ENCODE measurements around the gene MAML3.
"Not testable (repeated sequence)": the region's sequence is repeated elsewhere in the genome, so short reads cannot be mapped to it uniquely, and the experiment has no call there.

MAML3 gene

GRCh38 chr4:139962130-139962684 is 191.8 kb downstream of the MAML3 start:
- no peak for DNase-seq
- no peak for ATAC-seq

- no peak for ATAC-seq
- DNase-seq = no peak
Measured at GRCh38 chr4:139961344-139961946, 192.5 kb downstream of the MAML3 start.

GRCh38 chr4:139959396-139959795 is 194.6 kb downstream of the MAML3 start:
- ATAC-seq (no peak), DNase-seq (no peak)

- no peak for ATAC-seq
- DNase-seq = no peak
Measured at GRCh38 chr4:139958739-139959098, 195.3 kb downstream of the MAML3 start.

GRCh38 chr4:139957986-139958738 is 195.8 kb downstream of the MAML3 start:
- no peak for DNase-seq
- no peak for ATAC-seq

- no peak for DNase-seq
- no peak for ATAC-seq
Measured at GRCh38 chr4:139957065-139957464, 196.9 kb downstream of the MAML3 start.

- ATAC-seq = no peak
Measured at GRCh38 chr4:139956507-139957017, 197.4 kb downstream of the MAML3 start.

GRCh38 chr4:139955600-139955999 is 198.4 kb downstream of the MAML3 start:
- DNase-seq (no peak), ATAC-seq (no peak)

More at GRCh38 chr4:139956507-139957017, 197.4 kb downstream of the MAML3 start:
- no peak for DNase-seq

GRCh38 chr4:139954512-139954911 is 199.5 kb downstream of the MAML3 start:
- ATAC-seq (no peak), DNase-seq (no peak)

GRCh38 chr4:139951021-139951420 is 203.0 kb downstream of the MAML3 start:
- ATAC-seq (peak; percentile 74), DNase-seq (peak; percentile 38)

- peak; percentile 95 for ATAC-seq
- peak; percentile 63 for DNase-seq
Measured at GRCh38 chr4:139950568-139950967, 203.4 kb downstream of the MAML3 start.

GRCh38 chr4:139944916-139945315 is 209.1 kb downstream of the MAML3 start:
- ATAC-seq, DNase-seq: not testable (repeated sequence)

GRCh38 chr4:139943277-139943676 is 210.7 kb downstream of the MAML3 start:
- DNase-seq (no peak), ATAC-seq (no peak)

GRCh38 chr4:139942241-139942640 is 211.7 kb downstream of the MAML3 start:
- no peak for DNase-seq
- ATAC-seq = no peak

GRCh38 chr4:139940600-139940999 is 213.4 kb downstream of the MAML3 start:
- DNase-seq (no peak), ATAC-seq (no peak)

- ATAC-seq (no peak), DNase-seq (no peak)
Measured at GRCh38 chr4:139938414-139938813, 215.6 kb downstream of the MAML3 start.

- ATAC-seq (no peak), DNase-seq (no peak)
Measured at GRCh38 chr4:139935911-139936310, 218.1 kb downstream of the MAML3 start.

GRCh38 chr4:139934708-139935195 is 219.2 kb downstream of the MAML3 start:
- ATAC-seq (no peak), DNase-seq (no peak)

- no peak for DNase-seq
- no peak for ATAC-seq
Measured at GRCh38 chr4:139934057-139934707, 219.8 kb downstream of the MAML3 start.

GRCh38 chr4:139933541-139933940 is 220.4 kb downstream of the MAML3 start:
- ATAC-seq (no peak), DNase-seq (no peak)

- DNase-seq = no peak
- ATAC-seq = no peak
Measured at GRCh38 chr4:139933104-139933503, 220.9 kb downstream of the MAML3 start.

- no peak for DNase-seq
- ATAC-seq = no peak
Measured at GRCh38 chr4:139924782-139925181, 229.2 kb downstream of the MAML3 start.

All from stimulated activated naive CD8-positive, alpha-beta T cell treated with anti-CD3 and anti-CD28 coated beads, Interleukin-15, Interleukin-2, amounts not matched to agents 100 U/mL and 50 U/mL, for 24 hours (primary cell).